GM19193 (cell line): Measurements from ENCODE around the gene ZFP36L1.

Experiments
- POLR2A ChIP-seq: IDR thresholded peaks from 4 replicates; pipeline ENCODE4 v1.6.1; 2011; ENCODE audit not compliant: insufficient read depth, insufficient read length; ENCODE audit errors: extremely low read depth

The ZFP36L1 gene

GRCh38 chr14:68792678-68792978, 239 bp downstream of the ZFP36L1 start:
- TF ChIP-seq POLR2A, result no peak

DNA sequence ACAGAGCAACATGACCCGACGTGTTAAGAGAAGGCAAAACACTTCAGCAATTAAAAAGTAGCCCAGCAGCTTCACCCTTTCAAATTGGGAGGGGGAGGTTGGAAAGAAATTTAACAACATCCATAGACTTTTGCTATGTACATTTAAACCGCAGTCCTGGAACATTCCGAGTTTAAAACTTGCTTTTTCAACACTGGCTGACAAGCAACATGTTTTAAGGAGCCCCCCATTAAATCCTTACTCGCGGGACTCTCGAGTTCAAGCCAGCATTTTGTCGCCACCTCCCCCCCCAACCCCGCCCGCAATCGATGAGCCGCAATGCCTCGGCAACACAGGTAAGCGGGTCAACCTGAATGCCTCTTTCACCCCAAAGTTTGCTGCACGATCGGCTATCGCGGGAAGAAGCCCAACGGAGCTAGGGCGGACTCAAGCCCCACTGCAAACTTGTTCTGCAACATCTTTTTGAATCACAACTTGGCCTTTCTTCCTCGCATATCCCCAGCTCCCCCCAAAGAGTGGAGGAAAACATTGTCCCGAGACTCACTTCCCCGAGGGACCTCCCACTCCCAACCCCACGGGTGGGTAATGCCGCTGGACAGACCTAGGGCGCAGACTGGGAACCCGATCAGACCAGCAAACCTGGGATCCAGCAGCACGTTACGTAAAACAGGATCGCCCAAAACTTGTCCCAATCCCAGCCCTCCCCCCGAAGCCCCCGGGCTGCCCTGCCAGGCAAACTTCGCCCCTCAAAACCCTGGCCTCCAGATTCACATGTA, 777 bp downstream of the ZFP36L1 start:
- peak; percentile 10 for TF ChIP-seq POLR2A

DNA sequence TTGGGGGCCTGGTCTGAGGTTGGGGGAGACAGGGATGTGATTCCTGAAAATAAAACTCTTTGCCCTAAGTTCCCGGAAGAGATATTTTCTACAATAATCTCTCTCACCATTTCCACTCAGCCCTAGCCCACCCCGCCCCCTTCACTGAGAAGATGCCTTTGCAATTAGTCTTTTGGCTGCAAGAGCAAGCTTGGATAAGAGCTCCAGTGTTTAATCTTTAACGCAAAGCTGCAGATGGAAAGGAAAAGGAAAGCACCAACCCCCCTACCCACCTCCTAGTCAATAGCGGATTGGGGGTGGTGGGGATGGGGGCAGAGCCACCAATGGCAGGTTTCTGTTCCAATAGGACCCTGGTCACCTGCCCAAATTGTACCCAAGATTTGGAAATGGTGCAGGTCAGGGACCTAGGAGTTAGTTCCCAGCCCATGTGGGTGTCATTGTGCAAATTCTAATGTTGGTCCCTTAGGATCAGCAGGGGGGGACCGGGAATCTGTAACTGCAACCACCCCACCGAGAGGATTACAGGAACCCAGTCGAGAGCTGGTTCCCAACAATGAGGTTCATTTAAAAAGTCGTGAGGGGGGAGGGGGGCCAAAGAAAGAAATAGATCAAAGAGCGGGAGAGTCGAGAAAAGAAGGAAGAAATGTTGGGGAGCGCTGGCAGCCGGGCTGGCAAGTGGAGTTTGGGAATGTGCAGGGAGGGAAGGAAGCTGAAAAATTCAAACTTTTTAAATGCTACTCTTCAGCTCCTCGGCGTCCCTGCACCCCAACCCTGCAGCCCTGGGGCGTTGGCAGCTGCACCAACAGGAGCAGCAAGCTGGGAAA, 1.6 kb downstream of the ZFP36L1 start:
- TF ChIP-seq POLR2A, result no peak

- TF ChIP-seq POLR2A, result peak; percentile 11
Measured at GRCh38 chr14:68790644-68791077, 2.2 kb downstream of the ZFP36L1 start.

GRCh38 chr14:68789821-68790643, 2.8 kb downstream of the ZFP36L1 start:
- TF ChIP-seq POLR2A, result peak; percentile 29

DNA sequence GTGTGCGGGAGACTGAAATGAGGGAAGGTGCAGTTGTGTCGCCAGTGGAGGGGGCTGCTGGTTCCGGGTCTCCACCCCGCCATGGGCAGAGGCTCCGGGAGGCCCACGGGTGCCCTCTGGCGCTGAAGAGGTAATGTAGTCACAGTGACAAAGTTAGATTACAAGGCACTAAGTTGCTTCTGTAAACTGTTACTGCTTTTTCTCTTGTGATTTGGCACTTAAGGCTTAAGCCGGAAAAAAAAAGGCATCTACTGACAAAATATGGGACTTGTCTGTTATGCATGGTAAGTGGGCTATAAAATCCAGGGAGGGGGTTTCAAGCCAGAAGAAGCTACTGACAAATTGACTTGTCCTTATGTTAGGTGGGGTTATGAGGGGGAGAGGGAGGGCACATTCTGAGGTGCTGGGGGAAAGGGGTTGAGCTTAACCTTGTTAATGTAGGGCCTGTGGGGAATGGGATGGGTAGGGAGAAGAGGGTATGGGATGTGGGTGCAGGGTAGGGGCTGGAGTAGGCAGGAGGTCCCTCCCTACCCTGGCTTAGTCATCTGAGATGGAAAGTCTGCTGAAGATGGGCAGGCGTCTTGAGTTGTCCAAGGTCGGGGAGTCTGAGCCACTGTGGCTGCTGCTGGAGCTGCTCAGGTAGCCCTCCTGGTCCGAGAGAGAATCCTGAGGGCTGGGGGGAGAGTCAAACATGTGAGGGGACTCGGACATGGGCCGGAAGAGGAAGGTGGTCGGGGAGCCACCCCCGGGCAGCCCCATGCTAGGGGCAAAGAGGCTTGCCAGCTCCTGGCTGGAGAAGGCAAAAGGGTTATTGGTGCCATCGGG, 3.7 kb downstream of the ZFP36L1 start:
- TF ChIP-seq POLR2A, result peak; percentile 38

- no peak for TF ChIP-seq POLR2A
Measured at GRCh38 chr14:68788275-68788995, 4.4 kb downstream of the ZFP36L1 start.

GRCh38 chr14:68787092-68787992, 5.5 kb downstream of the ZFP36L1 start:
- no peak for TF ChIP-seq POLR2A

DNA sequence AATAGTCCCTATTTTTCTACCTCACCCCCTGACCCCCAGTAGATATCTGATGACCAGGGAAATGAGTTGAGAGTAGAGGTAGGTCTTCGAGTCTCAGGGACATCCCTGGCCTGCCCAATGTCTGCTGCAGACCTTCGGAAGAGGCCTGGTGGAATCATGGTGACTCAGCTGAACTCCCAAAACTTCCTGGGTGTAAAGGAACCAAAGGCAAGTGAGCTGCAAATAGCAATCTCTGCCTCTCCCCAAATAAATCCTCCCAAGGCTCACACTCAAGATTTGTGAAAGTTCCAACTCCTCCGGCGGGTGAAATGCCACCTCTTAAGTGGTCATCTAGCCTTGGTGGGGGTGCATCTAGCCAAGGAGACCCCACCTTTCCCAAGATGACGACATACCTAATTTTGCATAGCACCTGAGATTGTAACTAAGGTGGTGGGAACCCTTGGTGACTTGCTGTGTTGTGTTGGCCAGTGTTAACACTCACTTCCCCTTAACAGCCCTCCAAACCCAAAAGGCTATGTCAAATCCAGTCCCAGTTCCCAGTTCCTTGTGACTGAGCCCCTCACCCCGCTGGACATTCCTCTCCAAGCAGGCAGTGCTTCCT, 6.3 kb downstream of the ZFP36L1 start:
- TF ChIP-seq POLR2A, result peak; percentile 9

- peak; percentile 1 for TF ChIP-seq POLR2A
Measured at GRCh38 chr14:68785534-68786490, 7.1 kb downstream of the ZFP36L1 start.

DNA sequence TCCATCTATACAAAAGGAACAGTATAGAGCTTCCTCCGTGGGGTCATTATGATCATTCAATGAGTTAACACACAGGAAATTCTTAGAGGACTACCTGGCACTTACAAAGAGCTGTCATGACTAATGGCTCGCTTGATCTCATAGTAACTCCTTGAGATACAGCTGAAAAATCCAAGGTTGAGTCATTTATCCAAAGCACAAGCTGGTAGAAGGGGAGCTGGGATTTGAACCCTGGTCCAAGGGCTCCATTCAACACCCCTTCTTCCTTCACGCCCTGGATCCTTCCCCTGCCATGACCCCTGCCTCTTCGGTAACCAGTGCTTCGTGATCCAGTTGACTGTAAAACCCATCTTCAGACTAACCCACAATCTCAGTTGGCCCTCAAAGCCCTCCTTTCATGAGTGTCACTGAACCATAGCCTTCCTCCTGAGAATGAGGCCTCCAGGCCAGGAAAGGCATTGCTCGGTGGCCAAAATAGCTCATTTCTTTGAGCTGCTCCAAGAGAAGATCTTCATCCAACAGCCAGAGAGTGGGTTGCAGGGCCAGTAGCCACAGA, 7.8 kb downstream of the ZFP36L1 start:
- no peak for TF ChIP-seq POLR2A
